Mesothelial cell of epicardium (in vitro differentiated cells): ENCODE results near the gene SKAP1. TPM values are rescaled to one million over a fixed set of nuclear protein-coding genes. Genes with fewer than 3 reads are reported as not detected.
A peak's percentile ranks its signal among the peaks of the same experiment; 100 is the strongest.

Source experiments
- DNase-seq, 2 experiments: peaks; one replicate each; pipeline ENCODE4 v3.0.0; 2021; ENCODE audit warnings: low spot score in 2 of 2; ENCODE audit not compliant: unreplicated experiment in 2 of 2
- H3K27ac Mint-ChIP-seq: 2 replicates; pipeline ENCODE4 v1.8.0; 2021; ENCODE audit warnings: mixed read lengths
- H3K27me3 Mint-ChIP-seq: 2 replicates; pipeline ENCODE4 v1.8.0; 2021; ENCODE audit warnings: low read depth, mixed read lengths
- H3K36me3 Mint-ChIP-seq: 2 replicates; pipeline ENCODE4 v1.8.0; 2021; ENCODE audit warnings: mixed read lengths
- H3K4me1 Mint-ChIP-seq: 2 replicates; pipeline ENCODE4 v1.8.0; 2021; ENCODE audit warnings: mixed read lengths
- H3K4me3 Mint-ChIP-seq: 2 replicates; pipeline ENCODE4 v1.8.0; 2021; ENCODE audit warnings: mild to moderate bottlenecking, moderate library complexity, mixed read lengths
- H3K9me3 Mint-ChIP-seq: 2 replicates; pipeline ENCODE4 v1.8.0; 2021; ENCODE audit warnings: mixed read lengths
- total RNA-seq: library from RNA; stranded (reverse); gene quantifications from 3 replicates; pipeline ENCODE4 v1.2.1, GENCODE V29; 2021
- TF ChIP-seq, protein P1 (sequence below): fragments of 200-600 bp; sonication (generic); IDR thresholded peaks from one replicate; pipeline ENCODE4 v1.5.0; 2021; ENCODE audit warnings: antibody characterized with exemption; ENCODE audit not compliant: unreplicated experiment

The SKAP1 gene
- total RNA-seq, 1 donor from 2014 or later = 3.4 TPM

DNA sequence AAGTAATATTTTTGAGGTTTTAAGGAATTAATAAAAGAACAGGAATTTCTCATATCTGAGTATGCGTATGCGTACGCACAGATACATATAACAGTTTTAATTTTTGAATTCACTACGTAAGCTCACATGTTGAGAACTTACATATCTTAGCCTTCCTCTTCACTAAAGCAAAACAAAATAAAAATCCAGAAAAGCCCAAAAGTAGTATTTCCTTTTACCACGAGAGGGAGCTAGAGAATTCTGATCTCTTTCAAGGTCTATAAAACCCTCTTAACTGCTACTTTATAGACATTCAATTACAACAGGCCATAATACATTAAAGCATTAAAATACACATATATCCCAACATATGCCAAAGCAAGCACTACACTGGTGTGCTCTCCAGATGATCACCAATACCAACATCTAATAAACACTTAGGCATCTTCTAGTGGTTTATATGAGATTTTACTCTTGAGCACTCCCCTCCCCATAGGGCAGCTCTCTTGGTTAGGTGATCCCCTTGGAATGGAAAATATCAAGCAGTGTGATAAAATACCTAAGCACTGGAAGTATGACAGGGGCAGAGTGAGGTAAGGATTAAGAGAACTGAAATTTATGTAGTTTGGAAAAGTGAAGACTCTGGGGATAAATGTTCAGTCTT, 94.0 kb downstream of the SKAP1 start:
- H3K27ac Mint-ChIP-seq = peak overlapping the region; percentile 39
- H3K27me3 Mint-ChIP-seq = no peaks in the 10 kb centered on the region
- TF ChIP-seq, protein P1, sequence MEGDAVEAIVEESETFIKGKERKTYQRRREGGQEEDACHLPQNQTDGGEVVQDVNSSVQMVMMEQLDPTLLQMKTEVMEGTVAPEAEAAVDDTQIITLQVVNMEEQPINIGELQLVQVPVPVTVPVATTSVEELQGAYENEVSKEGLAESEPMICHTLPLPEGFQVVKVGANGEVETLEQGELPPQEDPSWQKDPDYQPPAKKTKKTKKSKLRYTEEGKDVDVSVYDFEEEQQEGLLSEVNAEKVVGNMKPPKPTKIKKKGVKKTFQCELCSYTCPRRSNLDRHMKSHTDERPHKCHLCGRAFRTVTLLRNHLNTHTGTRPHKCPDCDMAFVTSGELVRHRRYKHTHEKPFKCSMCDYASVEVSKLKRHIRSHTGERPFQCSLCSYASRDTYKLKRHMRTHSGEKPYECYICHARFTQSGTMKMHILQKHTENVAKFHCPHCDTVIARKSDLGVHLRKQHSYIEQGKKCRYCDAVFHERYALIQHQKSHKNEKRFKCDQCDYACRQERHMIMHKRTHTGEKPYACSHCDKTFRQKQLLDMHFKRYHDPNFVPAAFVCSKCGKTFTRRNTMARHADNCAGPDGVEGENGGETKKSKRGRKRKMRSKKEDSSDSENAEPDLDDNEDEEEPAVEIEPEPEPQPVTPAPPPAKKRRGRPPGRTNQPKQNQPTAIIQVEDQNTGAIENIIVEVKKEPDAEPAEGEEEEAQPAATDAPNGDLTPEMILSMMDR = peak; percentile 82
- peaks cover 70% of the 10 kb centered on the region for H3K4me1 Mint-ChIP-seq
- no peaks in the 10 kb centered on the region for H3K36me3 Mint-ChIP-seq
- no peak for DNase-seq
- no peak overlapping the region for H3K4me3 Mint-ChIP-seq
- no peaks in the 10 kb centered on the region for H3K9me3 Mint-ChIP-seq

DNA sequence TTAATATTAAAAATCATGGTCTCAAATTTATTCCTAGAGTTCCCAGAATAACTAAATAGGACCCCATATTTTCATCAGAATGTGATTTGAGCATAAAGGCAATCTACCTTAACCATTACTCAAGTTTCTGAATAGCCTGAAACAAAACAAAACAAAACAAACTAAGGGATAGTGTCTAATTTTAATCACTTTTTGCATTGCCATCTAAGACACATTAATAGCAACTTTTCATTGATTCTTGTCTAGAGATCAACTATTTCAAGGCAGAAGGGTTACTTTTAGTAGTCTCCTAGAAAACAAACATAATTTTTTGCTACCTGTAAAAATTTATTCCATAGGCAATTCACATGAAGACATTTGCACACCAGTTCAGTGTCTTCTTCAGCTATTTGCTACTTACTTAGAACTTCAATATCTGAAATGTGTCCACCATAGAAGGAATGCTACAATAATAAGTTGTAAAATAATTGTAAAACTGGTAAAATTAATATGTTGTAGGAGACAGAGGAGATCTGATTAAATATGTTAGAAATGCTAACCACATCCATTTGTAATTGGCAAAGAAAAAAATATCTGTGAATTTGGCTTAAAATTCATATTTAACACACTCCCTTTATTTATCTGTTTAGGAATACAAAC, 94.7 kb downstream of the SKAP1 start:
- Mint-ChIP-seq H3K27ac (peak overlapping the region; percentile 40), H3K27me3 (no peaks in the 10 kb centered on the region), H3K9me3 (no peaks in the 10 kb centered on the region), H3K4me3 (no peak overlapping the region), H3K4me1 (peaks cover 77% of the 10 kb centered on the region), H3K36me3 (no peaks in the 10 kb centered on the region)
- TF ChIP-seq, protein P1 = no peak
- no peak for DNase-seq

DNA sequence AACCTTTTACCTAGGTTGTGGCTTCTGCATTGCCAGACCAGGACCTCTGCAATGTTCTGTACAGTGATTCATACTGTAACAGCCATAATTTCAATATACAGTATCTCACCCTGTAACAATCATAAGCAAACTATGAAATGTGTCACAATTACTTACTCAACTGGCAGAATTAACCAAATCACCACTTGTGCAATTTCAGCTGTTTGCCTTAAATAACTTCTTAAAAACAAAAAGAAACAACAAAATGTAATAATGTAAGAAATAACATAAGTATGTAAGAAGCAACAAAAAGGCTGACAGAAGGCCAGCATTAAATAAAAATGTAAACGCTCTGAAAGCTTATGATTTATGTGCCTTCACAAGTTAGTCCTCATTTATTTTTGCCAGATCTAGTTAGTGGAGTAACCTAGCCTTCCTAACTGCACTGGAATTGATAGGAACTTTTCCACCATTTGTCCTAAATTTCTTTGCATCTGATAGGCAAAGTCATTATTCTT, 96.9 kb downstream of the SKAP1 start:
- Mint-ChIP-seq H3K9me3 (no peaks in the 10 kb centered on the region), H3K27me3 (no peaks in the 10 kb centered on the region), H3K4me1 (peaks cover 72% of the 10 kb centered on the region), H3K4me3 (no peak overlapping the region), H3K27ac (peak overlapping the region; percentile 83), H3K36me3 (no peaks in the 10 kb centered on the region)
- DNase-seq = no peak
- TF ChIP-seq, protein P1 = no peak

DNA sequence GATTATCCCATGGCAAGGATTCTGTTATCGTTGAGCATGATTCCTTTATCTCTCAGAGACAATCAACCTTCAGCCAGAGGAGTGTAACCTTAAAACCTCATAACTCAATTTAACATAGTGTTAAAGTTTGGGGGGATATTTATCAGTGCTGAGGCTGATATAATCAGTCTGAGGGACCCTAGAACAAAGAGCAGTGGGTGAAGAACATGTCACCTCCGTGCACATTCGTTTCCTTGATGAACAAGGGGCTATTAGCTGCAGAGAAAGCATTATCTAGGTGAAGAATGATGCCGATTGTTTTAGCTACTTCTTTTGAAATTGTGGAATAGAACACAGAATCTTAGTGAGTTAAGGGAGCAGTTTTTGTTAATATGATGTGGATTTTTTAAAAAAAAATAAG, 99.1 kb downstream of the SKAP1 start:
- Mint-ChIP-seq H3K27ac (peak overlapping the region; percentile 54), H3K4me3 (no peak overlapping the region), H3K9me3 (no peaks in the 10 kb centered on the region), H3K27me3 (no peaks in the 10 kb centered on the region), H3K4me1 (peaks cover 55% of the 10 kb centered on the region), H3K36me3 (no peaks in the 10 kb centered on the region)
- TF ChIP-seq, protein P1 = no peak
- DNase-seq = no peak

DNA sequence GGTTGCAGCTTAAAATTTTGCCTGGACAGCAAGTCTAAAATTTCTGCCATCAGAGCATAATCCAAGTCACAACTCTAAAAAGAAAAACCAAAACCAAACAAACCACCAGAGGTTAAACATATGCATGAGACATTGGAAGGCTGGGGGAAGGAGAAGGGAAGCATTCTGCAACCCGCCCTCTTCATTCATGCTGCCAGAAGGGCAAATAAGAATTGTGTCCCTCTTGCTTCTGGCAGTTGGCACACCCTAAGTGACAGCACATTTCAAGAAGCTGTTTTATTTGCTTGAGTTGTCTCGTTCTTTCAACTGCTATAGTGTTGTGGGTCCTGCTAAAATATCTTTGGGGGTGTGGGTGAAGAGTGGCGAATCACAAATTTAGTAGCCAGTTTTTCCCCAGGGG, 99.6 kb downstream of the SKAP1 start:
- peak overlapping the region; percentile 54 for H3K27ac Mint-ChIP-seq
- no peaks in the 10 kb centered on the region for H3K36me3 Mint-ChIP-seq
- no peak for DNase-seq
- TF ChIP-seq, protein P1 = no peak
- no peak overlapping the region for H3K4me3 Mint-ChIP-seq
- H3K9me3 Mint-ChIP-seq = no peaks in the 10 kb centered on the region
- no peaks in the 10 kb centered on the region for H3K27me3 Mint-ChIP-seq
- H3K4me1 Mint-ChIP-seq = peaks cover 53% of the 10 kb centered on the region
